Astrocyte (in vitro differentiated cells and primary cell): ENCODE measurements around the gene RAB3D. TPM values are rescaled to one million over a fixed set of nuclear protein-coding genes. Genes with fewer than 3 reads are reported as not detected.

Experiments
- DNase-seq: peaks from one replicate; pipeline ENCODE4 v3.0.0-alpha.2; 2010; ENCODE audit warnings: low read depth
- FAIRE-seq: peaks from 2 replicates; lab custom pipeline; 2011; peaks lifted over from hg19 to GRCh38; lab: Jason Lieb, UNC
- H2AFZ ChIP-seq: 2 replicates; pipeline ENCODE4 v1.6.0; 2012; ENCODE audit warnings: low read depth, low read length, inconsistent platforms
- H3K27ac ChIP-seq: 2 replicates; pipeline ENCODE4 v1.5.1; 2011; ENCODE audit warnings: low read depth, low read length, inconsistent platforms
- H3K27me3 ChIP-seq: 2 replicates; pipeline ENCODE4 v1.6.0; 2011; ENCODE audit warnings: low read length, inconsistent platforms; ENCODE audit not compliant: insufficient read depth
- H3K36me3 ChIP-seq: 2 replicates; pipeline ENCODE4 v1.5.1; 2011; ENCODE audit warnings: low read length, inconsistent platforms; ENCODE audit not compliant: insufficient read depth
- H3K4me1 ChIP-seq: 2 replicates; pipeline ENCODE4 v1.5.1; 2011; ENCODE audit warnings: low read length, inconsistent platforms; ENCODE audit not compliant: insufficient read depth
- H3K4me2 ChIP-seq: 2 replicates; pipeline ENCODE4 v1.6.0; 2012; ENCODE audit warnings: low read length, inconsistent platforms
- H3K4me3 ChIP-seq: 2 replicates; pipeline ENCODE4 v1.5.1; 2011; ENCODE audit warnings: low read depth, mild to moderate bottlenecking, low read length, inconsistent platforms; ENCODE audit not compliant: insufficient read depth
- H3K79me2 ChIP-seq: 2 replicates; pipeline ENCODE4 v1.6.0; 2012; ENCODE audit warnings: mild to moderate bottlenecking, low read length, inconsistent platforms; ENCODE audit not compliant: insufficient read depth
- H3K9ac ChIP-seq: 2 replicates; pipeline ENCODE4 v1.6.0; 2012; ENCODE audit warnings: mild to moderate bottlenecking, low read length, inconsistent platforms
- H3K9me3 ChIP-seq: 2 replicates; pipeline ENCODE4 v1.5.1; 2012; ENCODE audit warnings: low read depth, mild to moderate bottlenecking, low read length, inconsistent platforms; ENCODE audit not compliant: insufficient read depth
- H4K20me1 ChIP-seq: 2 replicates; pipeline ENCODE4 v1.6.0; 2012; ENCODE audit warnings: low read length, inconsistent platforms; ENCODE audit not compliant: insufficient read depth
- H3K27ac Mint-ChIP-seq: one replicate; pipeline ENCODE4 v1.8.0; 2021; ENCODE audit warnings: mild to moderate bottlenecking, mixed read lengths; ENCODE audit not compliant: unreplicated experiment
- H3K27me3 Mint-ChIP-seq: one replicate; pipeline ENCODE4 v1.8.0; 2021; ENCODE audit warnings: low read depth, mixed read lengths; ENCODE audit not compliant: unreplicated experiment
- H3K36me3 Mint-ChIP-seq: one replicate; pipeline ENCODE4 v1.8.0; 2021; ENCODE audit warnings: low read depth, mixed read lengths; ENCODE audit not compliant: unreplicated experiment
- H3K4me1 Mint-ChIP-seq: one replicate; pipeline ENCODE4 v1.8.0; 2021; ENCODE audit warnings: low read depth, mixed read lengths; ENCODE audit not compliant: unreplicated experiment
- H3K4me3 Mint-ChIP-seq: one replicate; pipeline ENCODE4 v1.8.0; 2021; ENCODE audit warnings: mild to moderate bottlenecking, moderate library complexity, mixed read lengths; ENCODE audit not compliant: unreplicated experiment
- H3K9me3 Mint-ChIP-seq: one replicate; pipeline ENCODE4 v1.8.0; 2021; ENCODE audit warnings: mild to moderate bottlenecking, mixed read lengths; ENCODE audit not compliant: unreplicated experiment
- CTCF ChIP-seq: IDR thresholded peaks from 2 replicates; pipeline ENCODE4 v1.5.1; 2011; ENCODE audit warnings: low read depth, mild to moderate bottlenecking, inconsistent platforms, low read length, moderate library complexity; ENCODE audit not compliant: insufficient read depth
- EZH2 ChIP-seq: IDR thresholded peaks from 2 replicates; pipeline ENCODE4 v1.6.1; 2012; ENCODE audit warnings: mild to moderate bottlenecking, low read length, inconsistent platforms; ENCODE audit not compliant: insufficient read depth
- total RNA-seq: library from RNA; stranded (reverse); gene quantifications from 2 replicates; pipeline ENCODE4 v1.2.1, GENCODE V29; 2021

RAB3D gene
- total RNA-seq, 1 donor from 2014 or later: 14.4 TPM

- TF ChIP-seq EZH2 (no peak), CTCF (no peak)
- Histone ChIP-seq H3K79me2 (no peaks in the 10 kb centered on the region), H3K36me3 (no peaks in the 10 kb centered on the region), H3K4me2 (no peak overlapping the region), H3K27ac (no peak overlapping the region), H4K20me1 (no peaks in the 10 kb centered on the region), H2AFZ (no peak overlapping the region), H3K4me1 (no peaks in the 10 kb centered on the region), H3K4me3 (no peak overlapping the region), H3K9me3 (peaks cover 2% of the 10 kb centered on the region), H3K27me3 (peaks cover 8% of the 10 kb centered on the region), H3K9ac (no peak overlapping the region)
- Mint-ChIP-seq H3K27me3 (peaks cover 9% of the 10 kb centered on the region), H3K4me3 (no peak overlapping the region), H3K36me3 (peaks cover 2% of the 10 kb centered on the region), H3K9me3 (no peaks in the 10 kb centered on the region), H3K4me1 (no peaks in the 10 kb centered on the region), H3K27ac (no peak overlapping the region)
- FAIRE-seq: no peak
- DNase-seq: no peak
These were observed 39.3 kb downstream of the RAB3D start for GRCh38 chr19:11299946-11300810.

- Histone ChIP-seq H3K4me1 (peaks cover 2% of the 10 kb centered on the region), H3K4me3 (no peak overlapping the region), H2AFZ (no peak overlapping the region), H3K27me3 (peaks cover 6% of the 10 kb centered on the region), H3K79me2 (no peaks in the 10 kb centered on the region), H3K9me3 (peaks cover 2% of the 10 kb centered on the region), H3K9ac (no peak overlapping the region), H3K4me2 (no peak overlapping the region), H3K36me3 (no peaks in the 10 kb centered on the region), H4K20me1 (no peaks in the 10 kb centered on the region), H3K27ac (no peak overlapping the region)
- Mint-ChIP-seq H3K36me3 (peaks cover 2% of the 10 kb centered on the region), H3K27me3 (peaks cover 11% of the 10 kb centered on the region), H3K4me1 (no peaks in the 10 kb centered on the region), H3K27ac (no peak overlapping the region), H3K4me3 (no peak overlapping the region), H3K9me3 (no peaks in the 10 kb centered on the region)
- FAIRE-seq (no peak), DNase-seq (no peak)
- TF ChIP-seq CTCF: no peak
These were observed 43.2 kb downstream of the RAB3D start for GRCh38 chr19:11296264-11296663.

DNA sequence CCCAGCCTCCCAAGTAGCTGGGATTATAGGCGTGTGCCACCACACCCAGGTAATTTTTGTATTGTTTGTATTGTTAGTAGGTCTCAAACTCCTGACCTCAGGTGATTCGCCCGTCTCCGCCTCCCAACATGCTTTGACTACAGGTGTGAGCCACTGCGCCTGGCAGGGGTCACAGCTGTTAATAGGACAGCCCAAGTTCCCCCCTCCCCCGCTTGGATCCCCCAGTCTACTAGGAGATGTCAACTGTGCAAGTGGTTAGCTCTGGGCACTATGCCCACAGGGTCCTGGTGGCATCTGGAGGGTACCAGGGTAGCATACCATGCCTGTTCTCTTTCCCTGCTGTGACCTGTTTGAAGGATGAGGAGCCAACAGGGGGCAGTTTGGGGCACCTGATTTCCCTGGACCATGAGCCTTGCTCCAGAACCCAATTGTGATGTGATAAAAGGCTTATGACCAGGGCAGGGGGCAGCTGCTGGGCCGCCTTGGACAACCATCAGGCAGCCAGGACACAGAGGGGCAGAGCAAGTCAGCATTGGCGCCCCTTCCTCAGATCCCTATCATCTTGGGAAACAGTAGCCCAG, 43.7 kb downstream of the RAB3D start, which contains the start of gene TSPAN16:
Gene TSPAN16 (plus strand): TSS at position 496 of the 581 bp plus-strand sequence. CDS start 138 bp downstream, outside the sequence.
- no peak within 1 kb of the TSS for H3K27ac Mint-ChIP-seq
- peaks cover 2% of the 10 kb centered on the region for H3K4me1 ChIP-seq
- H3K27me3 Mint-ChIP-seq: peaks cover 11% of the 10 kb centered on the region

More for the DNA sequence above, 43.7 kb downstream of the RAB3D start, which contains the start of gene TSPAN16:
- H3K9ac ChIP-seq: no peak within 1 kb of the TSS
- no peak within 1 kb of the TSS for H3K4me3 Mint-ChIP-seq
- H3K4me1 Mint-ChIP-seq: no peaks in the 10 kb centered on the region
- H3K9me3 ChIP-seq: peaks cover 2% of the 10 kb centered on the region
- H3K4me2 ChIP-seq: no peak within 1 kb of the TSS
- no peaks in the 10 kb centered on the region for H4K20me1 ChIP-seq
- H3K79me2 ChIP-seq: no peaks in the 10 kb centered on the region
- no peak within 1 kb of the TSS for H3K27ac ChIP-seq
- no peak for FAIRE-seq
- H3K36me3 Mint-ChIP-seq: no peaks in the 10 kb centered on the region
- no peak within 1 kb of the TSS for H3K4me3 ChIP-seq
- H3K9me3 Mint-ChIP-seq: no peaks in the 10 kb centered on the region
- no peaks in the 10 kb centered on the region for H3K36me3 ChIP-seq
- H2AFZ ChIP-seq: no peak within 1 kb of the TSS
- no peak for DNase-seq
- peaks cover 6% of the 10 kb centered on the region for H3K27me3 ChIP-seq
- TF ChIP-seq CTCF (no peak), EZH2 (no peak)
